ENCODE measurements around the gene ANGPT4.
"Not testable (repeated sequence)": the region's sequence is repeated elsewhere in the genome, so short reads cannot be mapped to it uniquely, and the experiment has no call there.

ANGPT4 gene

GRCh38 chr20:845226-845868 lies 70.8 kb downstream of the ANGPT4 start:
- no peak for DNase-seq (ENCODE audit: low read depth in 2 of 3, low spot score in 1 of 3)

GRCh38 chr20:844473-845225 lies 71.5 kb downstream of the ANGPT4 start:
- peak; percentile 71 to 80 (median 75) for DNase-seq (ENCODE audit: low read depth in 2 of 3, low spot score in 1 of 3)

GRCh38 chr20:843912-844311 lies 72.2 kb downstream of the ANGPT4 start:
- no peak for DNase-seq (ENCODE audit: low read depth in 2 of 3, low spot score in 1 of 3)

- no peak for DNase-seq (ENCODE audit: low read depth in 2 of 3, low spot score in 1 of 3)
These were observed 73.6 kb downstream of the ANGPT4 start for GRCh38 chr20:842547-842940.

GRCh38 chr20:841568-842546 lies 74.3 kb downstream of the ANGPT4 start:
- no peak for DNase-seq (ENCODE audit: low read depth in 2 of 3, low spot score in 1 of 3)

- DNase-seq (ENCODE audit: low read depth in 2 of 3, low spot score in 1 of 3): no peak
These were observed 75.1 kb downstream of the ANGPT4 start for GRCh38 chr20:840858-841567.

- no peak for DNase-seq (ENCODE audit: low read depth in 2 of 3, low spot score in 1 of 3)
These were observed 75.7 kb downstream of the ANGPT4 start for GRCh38 chr20:840503-840857.

GRCh38 chr20:839626-840025 lies 76.5 kb downstream of the ANGPT4 start:
- no peak for DNase-seq (ENCODE audit: low read depth in 2 of 3, low spot score in 1 of 3)

GRCh38 chr20:839015-839414 lies 77.1 kb downstream of the ANGPT4 start:
- no peak for DNase-seq (ENCODE audit: low read depth in 2 of 3, low spot score in 1 of 3)

GRCh38 chr20:836190-836589 lies 79.9 kb downstream of the ANGPT4 start:
- no peak for DNase-seq (ENCODE audit: low read depth in 2 of 3, low spot score in 1 of 3)

- no peak for DNase-seq (ENCODE audit: low read depth in 2 of 3, low spot score in 1 of 3)
These were observed 80.5 kb downstream of the ANGPT4 start for GRCh38 chr20:835608-836045.

GRCh38 chr20:834151-834746 lies 81.9 kb downstream of the ANGPT4 start:
- no peak for DNase-seq (ENCODE audit: low read depth in 2 of 3, low spot score in 1 of 3)

GRCh38 chr20:833450-834150 lies 82.5 kb downstream of the ANGPT4 start, which contains the start of gene FAM110A:
FAM110A (plus strand) TSS chr20:833715; CDS start chr20:844805, 11,090 bp downstream.
- peak; percentile 88 to 93 (median 89) for DNase-seq (ENCODE audit: low read depth in 2 of 3, low spot score in 1 of 3)

GRCh38 chr20:833121-833449 lies 83.0 kb downstream of the ANGPT4 start:
- no peak for DNase-seq (ENCODE audit: low read depth in 2 of 3, low spot score in 1 of 3)

GRCh38 chr20:831956-832355 lies 84.2 kb downstream of the ANGPT4 start:
- DNase-seq (ENCODE audit: low read depth in 2 of 3, low spot score in 1 of 3): no peak

GRCh38 chr20:831251-831650 lies 84.9 kb downstream of the ANGPT4 start:
- DNase-seq (ENCODE audit: low read depth in 2 of 3, low spot score in 1 of 3): no peak

GRCh38 chr20:830011-830521 lies 86.1 kb downstream of the ANGPT4 start:
- no peak for DNase-seq (ENCODE audit: low read depth in 2 of 3, low spot score in 1 of 3)

- no peak for DNase-seq (ENCODE audit: low read depth in 2 of 3, low spot score in 1 of 3)
These were observed 86.6 kb downstream of the ANGPT4 start for GRCh38 chr20:829551-829950.

GRCh38 chr20:828987-829386 lies 87.1 kb downstream of the ANGPT4 start:
- DNase-seq (ENCODE audit: low read depth in 2 of 3, low spot score in 1 of 3): no peak

- not testable (repeated sequence) for DNase-seq (ENCODE audit: low read depth in 2 of 3, low spot score in 1 of 3)
These were observed 88.2 kb downstream of the ANGPT4 start for GRCh38 chr20:827981-828380.
